ENCODE results near the gene LHX6. TPM values are rescaled to one million over a fixed set of nuclear protein-coding genes. Genes with fewer than 3 reads are reported as not detected.
A peak's percentile ranks its signal among the peaks of the same experiment; 100 is the strongest.

The LHX6 gene
- total and polyA plus RNA-seq, 2 of the 4 experiments (the other 2 are of a cell fraction), result under 0.01 to 0.05 TPM

DNA sequence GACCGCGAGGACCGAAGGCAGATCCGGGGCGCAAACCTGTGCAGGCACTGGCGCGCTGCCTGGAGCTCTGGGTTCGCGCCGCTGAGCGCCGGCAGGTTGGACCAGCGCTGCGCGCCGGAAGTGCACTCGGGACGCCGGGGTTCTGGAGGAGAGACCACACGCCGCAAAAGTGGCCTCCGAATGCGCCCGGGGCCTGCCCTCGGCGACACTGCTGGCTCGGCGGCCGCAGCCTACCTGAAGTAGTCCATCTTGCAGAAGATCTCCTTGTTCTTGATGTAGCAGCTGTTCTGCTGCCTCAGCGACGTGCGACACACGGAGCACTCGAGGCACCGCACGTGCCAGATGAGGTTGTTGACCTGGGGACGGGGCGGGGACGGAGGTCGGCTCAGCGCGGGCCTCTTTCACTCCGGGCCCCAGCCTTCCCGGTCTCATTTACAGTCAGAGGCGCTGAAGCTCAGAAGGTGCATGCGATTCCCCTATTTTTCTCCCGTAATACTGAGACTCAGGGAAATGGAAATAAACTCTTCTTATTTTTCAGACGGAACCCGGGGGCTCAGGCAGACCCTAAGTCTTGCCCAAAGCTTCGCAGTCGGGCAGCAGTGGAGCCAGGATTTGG lies 2.5 kb downstream of the LHX6 start:
- peak overlapping the region; percentile 31; the same call in 1 of the 2 replicates for H3K4me2 ChIP-seq (ENCODE audit: low read depth, low read length)
- H3K4me3 ChIP-seq (ENCODE audit: insufficient read depth, low read depth, low read length), result no peak overlapping the region

More for the DNA sequence above, 2.5 kb downstream of the LHX6 start:
- Histone ChIP-seq H3K4ac (ENCODE audit: low read depth, low read length) (no peak overlapping the region), H3K9ac (ENCODE audit: low read depth, low read length) (no peak overlapping the region), H3K9me3 (ENCODE audit: control insufficient read depth, insufficient read depth, low read length) (peaks cover 2% of the 10 kb centered on the region; the same call in 1 of the 2 replicates), H3K27ac (ENCODE audit: insufficient read depth, low read length) (no peak overlapping the region), H3K79me1 (ENCODE audit: low read depth in 1 of 2, low read length in 2 of 2) (no peaks in the 10 kb centered on the region), H3K56ac (ENCODE audit: extremely low read depth, insufficient read depth, low read length) (no peak overlapping the region), H2BK15ac (ENCODE audit: low read depth, low read length) (no peak overlapping the region), H2BK120ac (ENCODE audit: low read depth, low read length) (no peak overlapping the region), H3K14ac (replicated peaks; ENCODE audit: low read depth, low read length) (no peak overlapping the region), H3K4me1 (ENCODE audit: control insufficient read depth, insufficient read depth, low read length) (no peaks in the 10 kb centered on the region; the same call in 1 of the 2 replicates), H3K9me1 (ENCODE audit: insufficient read depth, low read length) (0 out of 2 replicates have a peak, but pooled peaks cover 4% of the 10 kb centered on the region), H4K91ac (ENCODE audit: insufficient read depth, low read depth, low read length) (no peak overlapping the region), H3K36me3 (ENCODE audit: control insufficient read depth, insufficient read depth, low read length) (no peaks in the 10 kb centered on the region), H2AK9ac (replicated peaks; ENCODE audit: low read depth, low read length, poor library complexity) (no peak overlapping the region), H3K18ac (ENCODE audit: low read depth, low read length) (no peak overlapping the region), H2AK5ac (ENCODE audit: low read depth, low read length) (no peak overlapping the region), H2BK20ac (ENCODE audit: low read depth, low read length) (no peak overlapping the region), H4K20me1 (ENCODE audit: insufficient read depth, low read length) (peaks cover 12% of the 10 kb centered on the region; the same call in 1 of the 2 replicates), H2AFZ (replicated peaks; ENCODE audit: low read length, poor library complexity) (peak overlapping the region; percentile 63), H2BK5ac (ENCODE audit: low read depth, low read length, poor library complexity, severe bottlenecking) (no peak overlapping the region), H4K8ac (ENCODE audit: low read depth in 2 of 2, low read length in 2 of 2) (no peak overlapping the region), H3K23ac (ENCODE audit: low read depth, low read length) (0 out of 2 replicates have a peak overlapping the region, but pooled peaks have one; percentile 56), H4K5ac (ENCODE audit: low read depth, low read length) (no peak overlapping the region), H3K27me3 (ENCODE audit: control insufficient read depth, insufficient read depth, low read length) (peaks cover 96% of the 10 kb centered on the region)
- ATAC-seq (ENCODE audit: low read depth) (no peak), DNase-seq (no peak)
- POLR2A ChIA-PET (ENCODE audit: unreplicated experiment), result interaction anchor here (0.6 kb wide), 1 partner anchor 1692 kb away, joined by 4 read pairs; no protein-coding TSS in a partner anchor
- in situ Hi-C loops (cut with MboI; ENCODE audit: low sequenced_read_pairs) (no loop called here), dilution Hi-C loops (cut with HindIII; ENCODE audit: low sequenced_read_pairs, unreplicated experiment) (no loop called here), intact Hi-C loops (cut with micrococcal nuclease) (no loop called here)
- CTCF ChIA-PET, result no interaction called here
- no TSS peak for BruUV-seq (replicated peaks)
- no peak for TF ChIP-seq MAZ (IDR thresholded peaks at IDR 0.05; ENCODE audit: borderline replicate concordance, low read depth, low read length)
- TF ChIP-seq SMC3 (IDR thresholded peaks at IDR 0.05; ENCODE audit: low read depth, low read length), result no peak
- no peak for TF ChIP-seq POLR2A (IDR thresholded peaks at IDR 0.05; ENCODE audit: low read depth, low read length)
- TF ChIP-seq RCOR1 (IDR thresholded peaks at IDR 0.05; ENCODE audit: insufficient replicate concordance, low read length), result no peak
- no peak for TF ChIP-seq MXI1 (IDR thresholded peaks at IDR 0.05; ENCODE audit: borderline replicate concordance, low read depth, low read length)
- TF ChIP-seq, protein P1, sequence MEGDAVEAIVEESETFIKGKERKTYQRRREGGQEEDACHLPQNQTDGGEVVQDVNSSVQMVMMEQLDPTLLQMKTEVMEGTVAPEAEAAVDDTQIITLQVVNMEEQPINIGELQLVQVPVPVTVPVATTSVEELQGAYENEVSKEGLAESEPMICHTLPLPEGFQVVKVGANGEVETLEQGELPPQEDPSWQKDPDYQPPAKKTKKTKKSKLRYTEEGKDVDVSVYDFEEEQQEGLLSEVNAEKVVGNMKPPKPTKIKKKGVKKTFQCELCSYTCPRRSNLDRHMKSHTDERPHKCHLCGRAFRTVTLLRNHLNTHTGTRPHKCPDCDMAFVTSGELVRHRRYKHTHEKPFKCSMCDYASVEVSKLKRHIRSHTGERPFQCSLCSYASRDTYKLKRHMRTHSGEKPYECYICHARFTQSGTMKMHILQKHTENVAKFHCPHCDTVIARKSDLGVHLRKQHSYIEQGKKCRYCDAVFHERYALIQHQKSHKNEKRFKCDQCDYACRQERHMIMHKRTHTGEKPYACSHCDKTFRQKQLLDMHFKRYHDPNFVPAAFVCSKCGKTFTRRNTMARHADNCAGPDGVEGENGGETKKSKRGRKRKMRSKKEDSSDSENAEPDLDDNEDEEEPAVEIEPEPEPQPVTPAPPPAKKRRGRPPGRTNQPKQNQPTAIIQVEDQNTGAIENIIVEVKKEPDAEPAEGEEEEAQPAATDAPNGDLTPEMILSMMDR (conservative IDR thresholded peaks at IDR 0.05; ENCODE audit: low read depth, low read length), result no peak
- no peak for TF ChIP-seq MAFK (IDR thresholded peaks at IDR 0.05; ENCODE audit: low read depth, low read length)
- no peak for TF ChIP-seq CHD1 (IDR thresholded peaks at IDR 0.05; ENCODE audit: low read depth, low read length)
- TF ChIP-seq, protein P2, sequence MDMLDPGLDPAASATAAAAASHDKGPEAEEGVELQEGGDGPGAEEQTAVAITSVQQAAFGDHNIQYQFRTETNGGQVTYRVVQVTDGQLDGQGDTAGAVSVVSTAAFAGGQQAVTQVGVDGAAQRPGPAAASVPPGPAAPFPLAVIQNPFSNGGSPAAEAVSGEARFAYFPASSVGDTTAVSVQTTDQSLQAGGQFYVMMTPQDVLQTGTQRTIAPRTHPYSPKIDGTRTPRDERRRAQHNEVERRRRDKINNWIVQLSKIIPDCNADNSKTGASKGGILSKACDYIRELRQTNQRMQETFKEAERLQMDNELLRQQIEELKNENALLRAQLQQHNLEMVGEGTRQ (IDR thresholded peaks at IDR 0.05; ENCODE audit: low read depth, low read length), result no peak
- TF ChIP-seq RAD21 (IDR thresholded peaks at IDR 0.05; ENCODE audit: low read length), result no peak
- no peak for TF ChIP-seq NFE2L2 (IDR thresholded peaks at IDR 0.05; ENCODE audit: low read depth, low read length)
- TF ChIP-seq FOS (IDR thresholded peaks at IDR 0.05; ENCODE audit: low read depth, low read length), result no peak
- TF ChIP-seq BHLHE40 (IDR thresholded peaks at IDR 0.05; ENCODE audit: low read depth, low read length), result no peak
- TF ChIP-seq, protein P3, sequence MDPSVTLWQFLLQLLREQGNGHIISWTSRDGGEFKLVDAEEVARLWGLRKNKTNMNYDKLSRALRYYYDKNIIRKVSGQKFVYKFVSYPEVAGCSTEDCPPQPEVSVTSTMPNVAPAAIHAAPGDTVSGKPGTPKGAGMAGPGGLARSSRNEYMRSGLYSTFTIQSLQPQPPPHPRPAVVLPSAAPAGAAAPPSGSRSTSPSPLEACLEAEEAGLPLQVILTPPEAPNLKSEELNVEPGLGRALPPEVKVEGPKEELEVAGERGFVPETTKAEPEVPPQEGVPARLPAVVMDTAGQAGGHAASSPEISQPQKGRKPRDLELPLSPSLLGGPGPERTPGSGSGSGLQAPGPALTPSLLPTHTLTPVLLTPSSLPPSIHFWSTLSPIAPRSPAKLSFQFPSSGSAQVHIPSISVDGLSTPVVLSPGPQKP (IDR thresholded peaks at IDR 0.05; ENCODE audit: borderline replicate concordance, low read depth, low read length), result no peak
- no peak for TF ChIP-seq CEBPB (IDR thresholded peaks at IDR 0.05; ENCODE audit: low read depth, low read length)
- no peak for TF ChIP-seq RFX5 (IDR thresholded peaks at IDR 0.05; ENCODE audit: low read depth, low read length)
- 3% methylated on average over 31 of the region's 51 CpGs; no CpG with 5 or more reads in 1 of the 2 experiments for WGBS, 2 experiments (ENCODE audit: extremely low coverage in 2 of 2, insufficient read length in 1 of 2)
